Cardiac fibroblast (primary cell): ENCODE data around the gene CATSPERZ.
A peak's percentile ranks its signal among the peaks of the same experiment; 100 is the strongest.

Experiments
- DNase-seq, 2 donors: peaks; one replicate each; pipeline versions ENCODE4 v3.0.0 to v3.0.0-alpha.2; 2010; ENCODE audit warnings: low read depth in 2 of 2
- H3K4me3 ChIP-seq, 2 donors: replicated peaks in 1 of 2; 1 replicate in 1 of 2; 2 replicates in 1 of 2; pipeline ENCODE4 v1.5.1; 2011; ENCODE audit warnings: low read depth in 2 of 2, low read length in 2 of 2, mild to moderate bottlenecking in 2 of 2, moderate library complexity in 1 of 2
- CTCF ChIP-seq: IDR thresholded peaks from one replicate; pipeline ENCODE4 v1.5.1; 2011; ENCODE audit warnings: low read depth, mild to moderate bottlenecking, low read length, inconsistent platforms

The CATSPERZ gene

GRCh38 chr11:64291752-64292459 is 8.3 kb upstream of the CATSPERZ start:
- no peak for TF ChIP-seq CTCF
- no peak for DNase-seq
- H3K4me3 ChIP-seq = peak overlapping the region; percentile 11 to 14

GRCh38 chr11:64292460-64293254 is 7.5 kb upstream of the CATSPERZ start:
- no peak for DNase-seq
- H3K4me3 ChIP-seq = peak overlapping the region; percentile 11 to 14
- no peak for TF ChIP-seq CTCF

- TF ChIP-seq CTCF = no peak
- DNase-seq = peak in 1 of 2 donors; percentile 47
- H3K4me3 ChIP-seq = no peak overlapping the region
These were observed 5.4 kb upstream of the CATSPERZ start for GRCh38 chr11:64294774-64295173.

GRCh38 chr11:64295760-64296159 is 4.4 kb upstream of the CATSPERZ start:
- H3K4me3 ChIP-seq = no peak overlapping the region
- no peak for TF ChIP-seq CTCF
- no peak for DNase-seq

- TF ChIP-seq CTCF = no peak
- no peak for DNase-seq
- H3K4me3 ChIP-seq = no peak overlapping the region
These were observed 3.9 kb upstream of the CATSPERZ start for GRCh38 chr11:64296236-64296635.

- no peak for TF ChIP-seq CTCF
- H3K4me3 ChIP-seq = no peak overlapping the region
- no peak for DNase-seq
These were observed 3.1 kb upstream of the CATSPERZ start for GRCh38 chr11:64296830-64297698.
